HG02981 (cell line): ENCODE data around the gene PTPRM.

Source experiments
- ATAC-seq: cut with Tn5 transposase; IDR thresholded peaks from one replicate; pipeline ENCODE4 v1.9.1; 2021; ENCODE audit warnings: mild to moderate bottlenecking, moderate library complexity; ENCODE audit not compliant: unreplicated experiment

The PTPRM gene

DNA sequence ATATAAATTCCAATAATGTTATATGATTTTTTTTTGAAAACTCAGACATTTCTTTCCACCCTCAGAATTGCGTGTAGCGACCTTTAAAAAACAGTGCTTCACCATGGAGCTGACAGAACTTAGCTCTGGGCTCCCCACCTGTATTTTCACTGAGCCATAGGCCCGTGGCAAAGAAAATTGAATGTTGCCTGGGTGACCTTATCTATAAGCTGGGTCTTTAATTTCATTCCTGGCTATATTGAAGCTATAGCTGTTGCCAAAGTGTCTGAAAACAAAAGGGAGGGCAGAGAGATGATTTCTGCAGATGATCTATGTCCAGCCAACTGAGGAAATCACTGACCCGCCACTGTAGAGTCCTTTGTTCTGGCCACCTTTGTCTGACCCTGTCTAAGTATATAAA, 411.7 kb downstream of the PTPRM start:
- no peak for ATAC-seq

DNA sequence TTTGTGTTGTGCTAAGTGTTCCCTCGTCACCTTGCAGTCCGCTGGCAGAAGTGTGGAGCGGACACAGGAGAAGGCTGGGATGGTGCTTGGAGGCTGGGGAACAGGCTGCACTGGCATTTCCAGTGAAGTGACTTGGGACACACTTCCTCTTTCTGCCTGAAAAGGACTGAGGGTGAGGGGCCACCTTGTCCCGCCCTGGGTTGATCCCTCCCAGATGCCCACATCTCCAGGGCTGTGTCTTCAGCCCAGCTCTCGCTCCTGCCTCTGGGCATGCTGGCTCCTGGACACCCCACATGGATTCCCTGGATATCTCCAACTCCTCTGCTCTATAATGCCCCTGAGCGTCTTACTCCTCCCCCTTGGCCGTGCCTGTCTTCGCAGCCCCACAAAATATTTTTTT, 412.6 kb downstream of the PTPRM start:
- no peak for ATAC-seq

DNA sequence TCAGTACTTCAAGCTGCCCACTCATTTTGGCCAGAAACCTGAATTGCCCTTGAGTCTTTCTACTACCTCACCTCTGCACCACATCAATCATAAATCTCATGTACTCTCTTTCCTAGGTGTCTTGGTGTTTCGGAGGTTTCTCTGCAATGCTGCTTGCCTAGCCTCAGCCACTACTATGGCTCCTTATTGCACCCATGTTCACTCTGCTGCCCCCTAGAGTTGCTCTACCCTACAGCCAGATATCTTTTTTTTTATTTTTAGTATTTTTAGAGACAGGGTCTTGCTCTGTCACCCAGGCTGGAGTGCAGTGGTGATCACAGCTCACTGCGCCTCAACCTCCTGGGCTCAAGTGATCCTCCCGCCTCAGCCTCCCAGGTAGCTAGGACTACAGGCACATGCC, 413.0 kb downstream of the PTPRM start:
- ATAC-seq: no peak

DNA sequence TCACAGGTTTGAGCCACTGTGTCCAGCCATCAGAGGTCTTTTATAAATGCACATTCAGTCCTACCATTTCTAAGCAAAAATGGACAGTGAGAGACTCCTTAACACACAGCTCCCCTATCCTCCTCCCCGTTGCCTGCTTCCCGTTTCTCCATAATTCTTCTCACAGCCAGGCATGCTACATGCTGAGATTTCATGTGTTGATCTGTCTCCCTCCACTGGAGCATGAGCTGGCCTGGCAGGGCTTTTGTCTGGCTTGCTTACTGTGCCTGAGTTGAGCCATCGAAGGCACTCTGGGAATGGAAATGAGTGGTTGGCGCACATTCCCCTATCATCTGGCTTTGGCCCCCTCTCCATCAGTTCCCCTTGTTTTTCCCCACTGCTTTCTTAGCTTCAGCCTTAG, 413.5 kb downstream of the PTPRM start:
- ATAC-seq: no peak

DNA sequence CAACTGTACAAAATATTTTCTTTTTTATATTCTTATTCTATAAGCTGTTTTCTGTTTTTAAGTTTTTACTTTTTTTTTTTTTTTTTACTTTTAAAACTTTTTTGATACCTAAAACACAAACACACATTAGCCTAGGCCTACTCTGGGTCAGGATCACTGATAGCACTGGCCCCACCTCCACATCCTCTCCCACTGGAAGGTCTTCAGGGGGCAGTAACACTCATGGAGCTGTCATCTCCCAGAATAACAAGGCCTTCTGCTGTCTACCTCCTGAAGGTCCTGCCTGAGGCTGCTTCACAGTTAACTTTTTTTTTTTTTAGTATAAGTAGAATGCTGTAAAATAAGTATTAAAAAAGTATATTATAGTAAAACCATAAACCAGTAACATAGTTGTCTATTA, 415.1 kb downstream of the PTPRM start:
- ATAC-seq: no peak

DNA sequence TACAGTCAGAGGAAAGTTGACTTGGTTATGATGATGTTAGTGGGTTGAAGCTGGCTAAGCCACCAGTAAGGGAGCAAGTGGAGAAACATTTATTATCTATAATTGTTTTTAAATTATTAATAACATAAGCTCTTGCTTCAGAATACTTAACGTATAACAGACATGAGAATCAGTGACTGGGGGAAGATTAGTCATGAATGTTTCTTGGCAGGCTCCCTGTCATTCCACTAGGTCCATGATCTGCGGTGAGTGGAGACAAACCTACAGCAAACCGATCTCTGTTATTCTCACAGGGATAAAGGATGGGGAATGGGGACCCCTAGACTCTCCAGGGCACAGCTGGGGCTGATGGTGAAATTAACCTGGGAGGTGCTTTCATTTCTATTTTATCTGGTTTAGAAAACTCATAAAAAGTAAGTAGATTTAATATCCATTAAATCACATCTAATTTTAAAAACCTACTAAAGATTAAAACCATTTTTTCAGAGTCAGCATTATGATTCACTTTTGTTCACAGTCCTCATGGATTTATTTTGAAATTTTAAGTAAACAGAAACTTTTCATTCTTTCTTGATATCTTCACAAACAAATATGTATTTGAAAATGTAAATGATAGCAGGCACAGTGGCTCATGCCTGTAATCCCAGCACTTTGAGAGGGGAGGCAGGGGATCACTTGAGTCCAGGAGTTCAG, 420.3 kb downstream of the PTPRM start:
- no peak for ATAC-seq

DNA sequence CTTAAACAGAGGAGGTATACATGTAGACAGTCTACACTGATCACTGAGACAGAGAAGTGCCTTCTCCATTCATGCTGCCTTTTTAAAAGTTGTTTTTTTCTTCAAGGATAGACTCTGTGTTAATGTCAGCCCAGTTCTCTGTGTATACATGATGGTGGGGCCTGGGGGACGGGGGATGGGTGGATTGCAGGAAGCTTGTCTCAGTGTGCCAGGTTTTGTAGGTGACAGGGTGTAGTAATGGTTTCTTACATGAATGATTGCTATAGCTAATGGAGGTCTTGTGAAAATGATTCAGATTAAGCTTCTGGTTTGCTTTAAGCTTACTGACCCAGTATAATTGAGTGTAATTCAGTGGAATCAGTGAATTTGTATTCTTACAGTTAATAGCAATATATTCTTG, 423.6 kb downstream of the PTPRM start:
- no peak for ATAC-seq

DNA sequence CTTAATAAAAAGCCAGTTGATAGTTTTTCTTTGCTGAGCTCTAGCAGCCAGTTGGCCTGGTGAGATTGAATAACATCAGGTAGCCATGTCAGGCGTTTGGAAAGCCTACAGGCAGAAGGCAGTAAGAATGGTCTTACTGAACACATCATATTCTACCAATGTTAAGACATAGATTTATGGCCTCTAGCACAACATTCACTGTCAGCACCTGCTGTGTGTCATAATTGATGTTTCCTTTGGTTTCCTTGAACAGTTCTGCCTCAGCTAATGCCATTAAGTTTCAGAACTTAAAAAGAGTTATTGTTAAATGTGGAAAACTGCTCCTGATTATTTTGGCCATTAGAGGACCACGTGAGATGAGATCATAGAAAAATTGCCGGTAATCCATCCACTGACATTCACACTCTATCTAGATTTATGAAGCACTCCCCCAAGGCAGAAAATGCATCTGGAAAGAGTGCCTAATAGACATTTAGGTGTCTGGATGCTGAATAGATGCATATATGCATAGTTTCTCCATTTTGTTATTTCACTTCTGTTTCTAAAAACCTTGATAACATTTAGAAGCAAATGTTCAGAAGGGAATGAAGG, 434.7 kb downstream of the PTPRM start:
- ATAC-seq: no peak

DNA sequence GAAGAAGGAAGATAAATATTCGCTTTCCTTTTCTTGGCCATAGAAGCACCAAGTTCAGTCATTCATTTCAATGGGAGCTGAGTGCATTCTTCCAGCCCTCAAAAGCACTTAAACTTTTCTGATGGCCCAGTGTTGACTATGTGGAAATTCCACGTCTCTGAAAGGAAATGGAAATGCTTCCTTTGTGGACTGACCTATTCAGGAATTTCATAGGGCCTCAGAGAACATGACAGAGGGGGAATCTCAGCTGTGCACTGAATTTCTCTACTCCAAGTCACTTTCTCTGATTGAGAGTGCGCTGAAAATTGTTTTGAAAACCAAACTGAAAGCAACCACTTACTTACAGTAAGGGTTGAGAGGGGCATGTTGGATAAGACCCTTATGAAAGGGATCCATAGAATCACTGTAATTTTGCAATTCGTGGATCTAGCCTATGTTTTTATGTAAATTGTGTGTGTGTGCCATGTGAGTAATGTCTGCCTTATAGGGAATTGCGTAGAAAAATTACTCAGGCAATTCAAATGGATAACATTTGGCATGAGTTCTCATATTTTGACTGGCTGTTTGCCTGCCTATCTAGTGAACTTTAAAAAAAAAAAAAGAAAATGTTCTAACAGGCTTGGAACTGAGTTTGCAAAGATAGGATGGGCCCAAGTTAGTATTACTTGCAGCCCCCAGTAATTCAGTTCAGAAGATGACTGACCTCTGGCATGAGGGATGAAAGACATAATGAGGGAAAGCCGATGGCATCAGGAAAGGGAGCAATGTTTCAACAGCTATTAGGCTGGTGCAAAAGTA, 437.0 kb downstream of the PTPRM start:
- no peak for ATAC-seq

DNA sequence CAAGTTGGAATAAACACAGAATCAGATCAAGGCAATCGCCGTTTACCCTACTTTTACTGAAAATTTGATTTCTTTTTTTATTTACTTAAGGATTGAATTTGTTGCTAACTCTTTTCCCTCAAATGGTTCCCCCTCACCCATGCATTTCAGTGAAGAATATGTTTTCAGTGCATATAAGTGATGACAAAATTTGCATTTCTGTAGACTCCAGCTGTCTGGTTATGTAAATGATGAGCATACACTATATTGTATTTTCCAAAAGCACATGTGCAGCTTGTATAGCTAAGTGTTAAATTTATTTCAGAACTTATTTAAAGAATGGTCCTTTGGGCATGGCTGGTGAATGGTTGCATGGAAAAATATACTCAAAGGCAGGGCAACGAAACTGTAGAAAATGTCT, 437.7 kb downstream of the PTPRM start:
- ATAC-seq: no peak

DNA sequence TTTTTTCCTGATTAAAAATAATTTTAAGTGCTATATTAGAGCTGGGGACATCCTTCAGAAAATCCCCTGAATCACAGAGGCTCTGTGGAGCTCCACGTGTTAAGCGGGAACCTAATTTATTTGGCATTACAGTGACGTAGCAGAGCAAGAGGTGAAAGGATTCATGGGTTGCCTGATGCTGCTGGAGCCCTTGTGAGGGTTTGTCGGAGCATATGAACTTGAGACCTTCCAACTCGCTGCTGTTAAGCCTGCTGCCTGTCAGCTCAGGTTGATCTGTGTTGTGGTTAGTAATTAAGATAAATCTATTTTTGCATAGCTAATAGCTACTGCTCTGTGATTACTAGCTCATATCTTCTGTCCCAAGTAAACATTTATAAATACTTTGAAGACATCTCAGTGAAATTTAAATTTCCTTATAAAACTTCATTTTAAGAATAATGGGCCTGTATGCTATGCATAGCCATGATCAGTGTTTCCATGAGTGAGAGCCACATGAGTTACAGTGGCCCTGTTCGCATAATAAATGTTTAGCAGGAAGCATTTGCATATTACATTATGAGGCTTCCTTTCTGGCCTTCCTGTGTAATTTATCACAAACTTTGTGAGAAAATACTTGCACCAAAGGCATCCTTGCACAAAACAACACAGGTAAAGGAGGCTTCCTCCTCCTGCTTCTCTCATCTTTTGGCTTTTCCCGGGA, 438.9 kb downstream of the PTPRM start:
- no peak for ATAC-seq

DNA sequence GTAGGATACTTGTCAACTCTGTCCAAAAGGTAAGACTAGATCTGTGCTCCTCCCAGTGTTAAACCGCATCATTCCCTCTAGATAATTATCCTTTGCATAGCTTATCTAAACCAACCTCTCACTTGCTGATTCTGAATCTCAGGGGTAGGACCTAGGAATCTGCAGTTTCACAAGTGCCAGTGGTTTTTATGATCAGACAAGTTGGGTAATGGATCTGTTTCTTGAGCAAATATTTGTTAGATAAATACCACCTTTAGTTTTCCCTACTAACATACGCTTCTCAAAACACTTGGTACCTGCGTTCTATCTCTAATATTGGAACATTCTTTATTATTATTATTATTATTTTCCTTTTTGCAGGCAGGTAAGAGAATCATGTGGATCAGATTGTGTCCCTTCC, 439.9 kb downstream of the PTPRM start:
- no peak for ATAC-seq

DNA sequence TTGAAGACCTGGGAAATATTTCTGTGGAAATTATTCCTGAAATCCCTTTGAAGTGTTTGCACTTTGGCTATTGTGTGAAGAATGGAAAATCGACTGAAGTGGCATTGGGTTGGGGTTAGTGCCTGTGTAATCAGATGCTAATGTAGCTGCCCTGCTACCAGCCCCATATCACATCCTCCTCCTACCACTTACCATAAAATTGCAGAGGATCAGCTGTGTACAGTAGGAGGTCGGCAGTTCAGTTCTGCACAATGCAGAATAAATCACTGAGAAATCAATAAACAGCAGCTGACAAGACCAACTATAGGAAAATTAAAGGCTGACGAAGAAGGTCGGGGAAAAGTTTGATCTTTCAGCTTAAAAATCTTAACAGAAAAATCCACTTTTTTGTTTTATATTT, 440.9 kb downstream of the PTPRM start:
- ATAC-seq: no peak

DNA sequence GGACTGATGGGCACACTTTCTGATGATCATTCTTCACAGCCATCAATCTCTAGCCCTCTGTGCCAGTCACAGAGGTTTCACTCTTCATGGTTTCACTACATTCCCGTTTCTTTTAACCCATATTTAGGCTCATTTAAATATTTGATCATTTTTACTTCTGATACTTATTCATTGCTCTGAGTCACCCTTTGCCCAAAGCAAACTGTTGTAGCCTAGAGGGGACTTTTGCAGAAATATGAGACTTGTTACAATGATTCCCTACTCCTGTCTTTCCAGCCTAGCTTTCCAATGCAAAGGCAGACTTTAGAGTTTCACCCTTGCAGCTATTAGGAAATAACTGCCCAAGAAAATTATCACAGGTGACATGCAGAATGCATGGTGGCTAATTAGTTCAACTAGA, 444.2 kb downstream of the PTPRM start:
- no peak for ATAC-seq

DNA sequence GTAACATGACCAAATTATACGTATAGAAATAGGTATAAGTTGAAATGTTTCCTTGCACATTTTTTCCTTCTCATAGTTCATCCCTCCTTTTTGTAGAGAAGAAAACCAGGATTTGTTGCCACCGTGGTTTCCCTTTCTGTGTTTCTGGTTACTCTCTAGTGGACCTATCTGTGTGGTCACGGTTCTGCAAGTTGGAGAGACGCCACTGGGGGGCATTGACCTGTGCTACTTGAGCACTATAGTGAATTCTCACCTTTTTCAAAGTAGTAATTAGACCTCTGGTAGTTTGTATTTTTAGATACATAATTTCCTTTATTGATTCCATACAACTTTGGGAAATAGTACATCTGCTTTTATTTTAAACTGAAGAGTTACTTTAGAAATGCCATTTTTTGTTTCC, 444.8 kb downstream of the PTPRM start:
- ATAC-seq: no peak

DNA sequence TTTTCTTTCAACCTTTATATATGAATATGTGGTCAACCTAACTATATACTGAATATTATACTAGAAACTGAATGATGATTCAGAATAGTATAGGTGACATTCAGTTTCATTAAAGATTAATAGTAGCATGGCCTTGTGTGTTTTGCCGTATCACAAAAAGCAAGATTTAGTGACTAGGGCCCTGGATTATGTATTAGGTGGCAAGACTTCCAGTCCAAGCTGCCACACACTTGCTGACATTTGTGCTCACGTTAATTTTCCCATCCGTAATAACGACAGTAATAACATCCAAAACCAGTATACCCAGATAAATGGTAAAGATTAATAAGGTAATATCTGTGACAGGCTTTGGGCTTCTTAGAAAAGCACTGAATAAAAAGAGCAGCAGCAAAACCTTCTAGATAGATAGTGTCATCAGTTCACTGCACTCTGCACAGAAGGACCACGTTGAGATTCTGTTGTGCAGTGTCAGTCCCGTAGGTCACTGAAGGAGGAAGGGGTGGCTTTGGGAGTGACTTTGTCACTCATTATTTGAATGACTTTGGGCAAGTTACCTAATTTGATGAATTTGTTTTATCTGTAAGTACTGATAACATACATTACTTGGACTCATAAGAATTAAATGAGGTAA, 451.7 kb downstream of the PTPRM start:
- no peak for ATAC-seq

DNA sequence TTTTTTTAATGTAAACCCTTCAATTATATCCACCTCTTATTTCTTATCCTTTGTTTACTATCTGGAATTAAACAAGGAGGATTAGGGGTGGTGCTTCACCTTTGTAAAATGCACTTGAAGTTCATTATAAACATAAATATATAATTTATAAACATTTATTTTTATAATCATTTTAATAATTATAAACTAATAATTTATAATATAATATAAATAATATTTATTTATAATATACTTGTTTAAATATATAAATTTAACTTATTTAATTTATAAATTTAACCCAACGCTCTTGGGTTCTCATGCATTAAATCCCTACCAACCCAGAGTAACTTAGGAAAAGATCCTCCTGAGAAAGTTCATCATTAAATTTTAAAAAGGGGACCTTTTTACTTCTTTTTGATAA, 452.5 kb downstream of the PTPRM start:
- no peak for ATAC-seq

DNA sequence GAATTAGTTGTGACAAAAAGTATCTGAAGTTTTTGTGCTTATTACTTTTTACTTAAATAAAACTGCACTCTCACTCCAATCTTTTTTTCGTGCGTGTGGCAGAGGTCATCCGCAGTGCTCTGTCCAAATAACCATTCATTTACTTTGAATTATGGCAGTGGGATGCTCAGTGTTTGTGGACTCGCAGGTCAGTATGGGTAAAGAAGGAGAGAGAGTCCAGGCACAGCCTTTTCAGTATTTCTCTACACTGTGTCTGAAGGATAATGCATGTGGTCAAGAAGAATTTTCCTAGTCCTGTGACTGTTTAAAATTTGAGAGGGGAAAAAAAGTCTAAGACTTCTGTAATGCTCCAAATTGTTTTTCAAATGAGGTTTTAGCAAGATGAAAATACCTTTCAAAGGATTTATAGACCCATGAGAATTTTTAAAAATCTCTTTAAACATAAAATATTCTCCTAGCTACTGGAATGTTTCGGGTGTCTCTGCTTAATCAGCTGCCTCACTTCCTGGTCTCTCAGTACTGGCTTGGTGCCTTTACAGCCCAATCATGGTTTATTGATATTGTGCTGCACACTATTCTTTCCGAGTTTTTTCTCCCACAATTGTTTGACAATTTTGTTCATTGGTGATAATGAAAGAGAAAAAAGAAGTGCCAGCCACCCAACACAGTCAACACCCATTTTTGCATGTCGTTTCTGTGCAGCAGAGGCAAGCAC, 453.2 kb downstream of the PTPRM start:
- no peak for ATAC-seq

DNA sequence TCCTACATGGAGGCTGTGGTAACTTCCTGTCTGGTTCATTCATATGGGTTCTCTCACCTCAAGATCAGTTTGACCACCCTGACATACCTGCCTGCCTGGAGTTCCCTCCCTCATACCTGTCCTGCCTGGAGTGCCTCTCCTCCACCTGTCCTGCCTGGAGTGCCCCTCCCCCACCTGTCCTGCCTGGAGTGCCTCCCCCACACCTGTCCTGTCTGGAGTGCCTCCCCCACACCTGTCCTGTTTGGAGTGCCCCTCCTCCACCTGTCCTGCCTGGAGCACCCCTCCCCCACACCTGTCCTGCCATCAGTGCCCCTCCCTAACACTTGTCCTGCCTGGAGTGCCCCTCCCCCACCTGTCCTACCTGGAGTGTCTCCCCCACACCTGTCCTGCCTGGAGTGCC, 461.9 kb downstream of the PTPRM start:
- ATAC-seq: no peak

DNA sequence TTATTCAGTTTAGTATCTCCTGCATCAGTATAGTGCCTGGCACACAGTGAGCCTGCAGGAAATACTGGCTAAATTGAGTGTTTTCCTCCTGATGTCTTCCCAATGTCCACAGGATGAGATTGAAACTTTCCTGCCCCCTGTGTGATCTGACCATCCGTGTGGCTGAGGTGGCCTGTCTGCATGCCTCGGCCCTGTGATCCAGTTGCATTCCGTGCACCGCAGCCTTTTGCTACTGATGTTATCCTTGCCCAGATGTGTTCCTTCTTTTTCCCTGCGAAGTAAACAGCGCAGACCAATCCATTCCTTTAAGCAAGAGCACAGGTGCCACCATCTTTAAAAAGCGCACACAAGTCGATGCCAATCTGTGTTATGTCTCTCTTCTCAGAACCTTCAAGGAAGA, 462.6 kb downstream of the PTPRM start:
- no peak for ATAC-seq

DNA sequence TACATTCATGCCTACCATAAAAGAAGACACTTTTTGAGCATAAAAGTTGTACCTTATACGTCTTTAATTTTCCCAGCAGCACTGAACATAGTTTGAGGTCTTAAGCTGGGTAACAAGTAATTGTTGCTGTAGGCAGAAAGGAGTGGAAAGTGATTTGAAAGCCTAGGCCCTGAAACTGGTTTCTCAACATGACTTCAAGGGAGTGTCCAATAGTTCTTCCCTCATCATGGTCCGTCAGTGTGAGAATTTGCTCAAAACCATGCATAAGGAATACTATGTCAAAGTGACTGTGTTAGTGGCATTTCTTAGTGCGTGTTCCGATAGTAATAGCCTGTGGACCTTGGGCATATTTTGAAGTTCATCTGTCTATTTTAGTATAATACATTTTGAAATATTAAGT, 463.1 kb downstream of the PTPRM start:
- ATAC-seq: no peak
